Kidney epithelial cell (primary cell): ENCODE measurements around the gene GPC6. TPM values are rescaled to one million over a fixed set of nuclear protein-coding genes. Genes with fewer than 3 reads are reported as not detected.

ENCODE experiments used
- DNase-seq: peaks from one replicate; pipeline ENCODE4 v3.0.0-alpha.2; 2010; ENCODE audit warnings: low read depth
- H3K27me3 ChIP-seq: 2 replicates; pipeline ENCODE4 v1.6.0; 2011; ENCODE audit warnings: low read length; ENCODE audit not compliant: control insufficient read depth, insufficient read depth
- H3K36me3 ChIP-seq: 2 replicates; pipeline ENCODE4 v1.5.1; 2011; ENCODE audit warnings: low read length; ENCODE audit not compliant: control insufficient read depth, insufficient read depth
- H3K4me3 ChIP-seq: 2 replicates; pipeline ENCODE4 v1.5.1; 2011; ENCODE audit warnings: low read depth, mild to moderate bottlenecking, control low read depth, low read length
- total RNA-seq: library from RNA; depleted of rRNA; stranded (reverse); fragments of >200 nt; gene quantifications from 2 replicates; pipeline ENCODE4 v1.2.3, GENCODE V29; 2015
- TF ChIP-seq, protein P1 (sequence below): IDR thresholded peaks from 2 replicates; pipeline ENCODE4 v1.5.1; 2011; ENCODE audit warnings: mild to moderate bottlenecking, moderate library complexity, low read length, control low read depth, inconsistent platforms; ENCODE audit not compliant: insufficient read depth, poor library complexity, severe bottlenecking

The GPC6 gene
- total RNA-seq, 1 donor from 2014 or later = 62.7 TPM

DNA sequence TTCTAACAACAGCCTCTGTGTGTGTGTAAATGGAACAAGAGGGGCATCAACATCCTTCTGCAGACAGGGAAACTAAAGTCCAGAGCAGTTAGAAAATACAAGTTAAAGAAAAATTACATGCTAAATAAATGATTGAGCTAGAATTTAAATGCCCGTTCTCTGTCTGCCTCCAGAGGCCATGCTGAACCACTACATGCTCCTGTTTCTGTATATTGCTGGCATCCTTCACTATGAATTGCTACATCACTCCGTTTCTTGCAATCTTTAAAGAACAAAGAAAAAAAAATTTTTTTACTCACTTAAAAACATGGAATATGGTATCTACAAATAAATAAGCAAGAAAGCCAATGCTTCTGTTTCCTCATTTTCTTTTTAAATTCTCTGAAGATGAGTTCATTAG, 1205.0 kb downstream of the GPC6 start:
- no peak for DNase-seq
- no peak overlapping the region for H3K4me3 ChIP-seq
- no peaks in the 10 kb centered on the region for H3K27me3 ChIP-seq
- H3K36me3 ChIP-seq = no peaks in the 10 kb centered on the region
- TF ChIP-seq, protein P1, sequence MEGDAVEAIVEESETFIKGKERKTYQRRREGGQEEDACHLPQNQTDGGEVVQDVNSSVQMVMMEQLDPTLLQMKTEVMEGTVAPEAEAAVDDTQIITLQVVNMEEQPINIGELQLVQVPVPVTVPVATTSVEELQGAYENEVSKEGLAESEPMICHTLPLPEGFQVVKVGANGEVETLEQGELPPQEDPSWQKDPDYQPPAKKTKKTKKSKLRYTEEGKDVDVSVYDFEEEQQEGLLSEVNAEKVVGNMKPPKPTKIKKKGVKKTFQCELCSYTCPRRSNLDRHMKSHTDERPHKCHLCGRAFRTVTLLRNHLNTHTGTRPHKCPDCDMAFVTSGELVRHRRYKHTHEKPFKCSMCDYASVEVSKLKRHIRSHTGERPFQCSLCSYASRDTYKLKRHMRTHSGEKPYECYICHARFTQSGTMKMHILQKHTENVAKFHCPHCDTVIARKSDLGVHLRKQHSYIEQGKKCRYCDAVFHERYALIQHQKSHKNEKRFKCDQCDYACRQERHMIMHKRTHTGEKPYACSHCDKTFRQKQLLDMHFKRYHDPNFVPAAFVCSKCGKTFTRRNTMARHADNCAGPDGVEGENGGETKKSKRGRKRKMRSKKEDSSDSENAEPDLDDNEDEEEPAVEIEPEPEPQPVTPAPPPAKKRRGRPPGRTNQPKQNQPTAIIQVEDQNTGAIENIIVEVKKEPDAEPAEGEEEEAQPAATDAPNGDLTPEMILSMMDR = no peak

DNA sequence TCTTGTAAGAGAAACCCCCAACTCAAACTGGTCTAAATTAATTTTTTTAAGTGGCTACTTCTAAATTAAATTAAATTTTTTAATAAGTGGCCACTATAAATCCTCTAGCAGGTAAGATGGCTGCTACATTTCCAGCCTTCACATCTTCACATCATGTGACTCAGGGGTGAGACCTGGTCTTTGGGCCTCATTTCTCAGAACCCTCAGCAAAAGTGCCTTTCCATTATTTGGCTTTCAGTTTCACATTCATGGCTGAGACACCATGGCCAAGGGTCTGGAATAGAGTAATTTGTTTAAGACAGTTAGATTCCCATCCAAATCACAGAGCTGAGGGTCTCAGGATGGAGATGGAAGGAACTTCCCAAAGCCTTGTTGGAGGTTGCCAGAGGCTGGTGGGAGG, 1205.4 kb downstream of the GPC6 start:
- TF ChIP-seq, protein P1 = no peak
- Histone ChIP-seq H3K27me3 (no peaks in the 10 kb centered on the region), H3K4me3 (no peak overlapping the region), H3K36me3 (no peaks in the 10 kb centered on the region)
- DNase-seq = no peak

DNA sequence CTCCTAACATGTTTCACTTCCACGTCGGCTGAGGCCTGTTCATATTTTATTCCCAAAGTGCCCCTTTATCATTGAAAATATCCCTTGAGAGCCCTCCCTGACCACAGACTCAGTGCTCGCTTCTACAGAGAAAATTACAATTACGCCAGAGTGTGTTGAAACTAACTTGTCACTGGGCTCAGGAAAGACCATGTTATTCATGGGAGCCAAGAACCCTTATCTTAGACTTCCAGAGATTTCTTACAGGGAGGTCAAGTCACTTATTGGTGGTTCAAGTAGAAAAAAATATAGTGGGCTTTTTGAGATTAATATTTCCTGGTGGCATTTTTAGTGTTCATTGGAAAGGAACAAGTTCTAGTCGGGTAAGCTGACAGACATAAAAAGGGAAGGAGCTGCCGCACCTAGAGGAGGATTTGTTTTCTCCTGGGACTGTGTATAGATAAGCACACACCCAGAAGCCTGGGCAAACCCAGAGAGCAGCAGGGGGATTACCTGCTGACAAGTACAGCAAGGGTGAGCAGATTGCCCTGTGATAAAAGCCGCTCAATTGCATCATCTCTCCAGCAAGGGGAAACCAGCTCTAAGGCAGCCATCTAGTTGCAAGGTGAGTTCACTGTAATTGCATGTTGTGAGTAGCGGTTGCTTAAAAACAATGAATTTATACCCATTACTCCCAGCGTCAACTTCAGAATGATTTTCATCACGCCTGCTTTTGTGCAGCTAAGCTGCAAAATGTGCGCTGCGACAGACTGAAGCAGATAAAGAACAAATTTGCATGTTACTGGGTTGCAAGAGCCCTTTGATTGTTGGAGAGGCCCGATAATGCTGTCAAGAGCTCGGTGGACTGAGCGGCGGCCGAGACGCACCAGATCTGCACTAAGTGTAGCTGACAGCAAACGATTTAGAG, 1206.7 kb downstream of the GPC6 start:
- TF ChIP-seq, protein P1 = no peak

DNA sequence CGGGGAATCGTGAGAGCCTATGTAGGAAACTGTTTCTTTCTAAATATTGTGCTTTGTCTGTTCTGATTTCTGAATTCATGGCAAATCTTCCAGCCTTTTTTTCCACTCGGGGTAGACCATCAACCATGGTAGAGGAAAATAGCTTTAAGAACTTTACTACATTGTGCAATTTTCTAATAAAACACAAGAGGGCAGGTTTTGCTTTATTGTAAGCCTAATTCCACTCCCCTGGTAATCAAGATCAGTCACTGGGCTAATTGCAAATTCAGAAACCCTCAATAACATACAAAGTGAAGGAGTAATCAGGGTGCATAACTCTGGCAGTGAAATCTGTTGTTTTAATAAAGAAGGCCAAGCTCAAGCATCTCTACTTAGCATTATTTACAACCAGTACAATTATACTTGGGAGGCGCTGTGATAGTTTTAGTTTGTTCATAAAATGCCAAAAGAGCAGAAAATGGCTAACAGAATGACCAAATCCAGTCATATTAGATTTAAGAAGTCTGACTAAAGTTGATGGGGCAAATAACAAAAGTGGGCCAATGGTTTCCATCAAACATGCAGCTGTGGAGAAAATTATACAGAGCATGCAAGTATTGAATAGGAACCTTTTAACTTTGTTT, 1209.1 kb downstream of the GPC6 start:
- Histone ChIP-seq H3K36me3 (no peaks in the 10 kb centered on the region), H3K4me3 (no peak overlapping the region), H3K27me3 (no peaks in the 10 kb centered on the region)
- peak; percentile 12 for DNase-seq
- TF ChIP-seq, protein P1 = peak; percentile 63

More for the DNA sequence above, 1206.7 kb downstream of the GPC6 start:
- Histone ChIP-seq H3K4me3 (no peak overlapping the region), H3K36me3 (no peaks in the 10 kb centered on the region), H3K27me3 (no peaks in the 10 kb centered on the region)
- no peak for DNase-seq

DNA sequence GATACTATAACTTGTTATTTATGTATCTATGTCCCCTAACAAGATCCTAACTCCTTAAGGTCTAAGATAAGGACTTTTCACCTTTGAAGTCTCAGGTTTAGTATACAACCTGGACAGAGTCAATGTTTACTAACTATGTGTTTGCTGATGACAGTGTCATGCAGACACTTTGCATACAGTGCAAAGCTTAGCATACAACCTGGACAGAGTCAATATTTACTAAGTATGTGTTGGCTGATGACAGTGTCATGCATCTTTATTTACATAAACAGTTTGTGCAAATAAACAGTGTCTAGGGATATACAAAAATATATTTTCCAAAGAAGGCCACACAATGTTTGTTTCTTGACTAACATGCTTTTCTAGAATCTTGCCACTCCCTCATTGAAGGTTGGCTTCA, 1218.2 kb downstream of the GPC6 start:
- no peaks in the 10 kb centered on the region for H3K36me3 ChIP-seq
- no peak for DNase-seq
- TF ChIP-seq, protein P1 = no peak

DNA sequence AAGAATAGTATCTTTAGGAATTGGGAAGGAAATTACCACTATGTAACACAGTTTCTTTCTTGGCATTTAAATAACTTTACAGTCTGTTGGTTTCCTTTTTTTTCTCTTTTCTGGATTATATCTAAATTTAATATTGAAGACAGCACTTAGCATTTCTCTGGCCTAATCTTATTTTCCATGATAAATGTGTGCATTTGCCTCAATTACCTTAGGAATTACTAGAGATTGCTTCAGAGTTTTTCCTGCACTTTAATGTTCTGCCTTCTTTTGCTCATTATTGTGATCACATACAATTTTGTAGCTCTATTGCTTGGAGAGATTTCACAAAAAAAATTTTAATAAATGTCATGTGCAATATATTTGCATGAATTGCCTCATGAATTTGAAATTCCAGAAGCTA, 1227.7 kb downstream of the GPC6 start:
- H3K36me3 ChIP-seq = no peaks in the 10 kb centered on the region
- TF ChIP-seq, protein P1 = no peak
- H3K27me3 ChIP-seq = no peaks in the 10 kb centered on the region
- DNase-seq = no peak
- H3K4me3 ChIP-seq = no peak overlapping the region

More for the DNA sequence above, 1218.2 kb downstream of the GPC6 start:
- no peak overlapping the region for H3K4me3 ChIP-seq
- H3K27me3 ChIP-seq = no peaks in the 10 kb centered on the region
